ENCODE results near the gene RAD18. TPM values are rescaled to one million over a fixed set of nuclear protein-coding genes. Genes with fewer than 3 reads are reported as not detected.

Gene RAD18
- total RNA-seq, 1 experiment from 2014 or later: 25.8 TPM

GRCh38 chr3:8841472-8841871, 121.8 kb downstream of the RAD18 start:
- H3K27me3 Mint-ChIP-seq (ENCODE audit: unreplicated experiment): no peaks in the 10 kb centered on the region
- intact Hi-C loops (cut with micrococcal nuclease; ENCODE audit: unreplicated experiment): no loop called here

DNA sequence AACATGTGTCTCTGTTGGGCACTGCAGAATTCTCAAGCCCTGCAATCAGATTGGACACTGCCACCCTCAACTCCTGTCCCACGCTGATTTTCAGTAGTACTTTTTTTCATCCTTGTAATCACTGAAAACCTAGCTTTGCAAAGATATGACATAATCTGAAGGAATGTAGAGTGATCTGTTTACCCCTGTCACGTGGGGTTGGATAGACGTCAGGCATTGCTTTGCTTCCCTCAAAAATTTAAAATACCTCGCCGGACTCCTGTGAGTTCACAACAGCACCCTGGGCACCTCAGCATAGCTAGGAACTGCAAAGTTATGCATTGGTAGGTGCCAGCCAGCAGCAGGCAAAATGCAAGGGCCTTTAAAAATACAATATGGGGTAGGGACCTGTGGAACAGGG, 122.7 kb downstream of the RAD18 start:
- Mint-ChIP-seq H3K4me3 (ENCODE audit: low read depth, unreplicated experiment) (no peak overlapping the region), H3K36me3 (ENCODE audit: insufficient read depth, unreplicated experiment) (no peaks in the 10 kb centered on the region), H3K9me3 (ENCODE audit: low read depth, unreplicated experiment) (no peaks in the 10 kb centered on the region), H3K27ac (ENCODE audit: unreplicated experiment) (no peak overlapping the region), H3K4me1 (ENCODE audit: low read depth, unreplicated experiment) (no peaks in the 10 kb centered on the region), H3K27me3 (ENCODE audit: unreplicated experiment) (no peaks in the 10 kb centered on the region)
- CTCF ChIA-PET: no interaction called here
- intact Hi-C loops (cut with micrococcal nuclease; ENCODE audit: unreplicated experiment): no loop called here
- DNase-seq: no peak
- TF ChIP-seq CTCF (IDR thresholded peaks at IDR 0.05; ENCODE audit: unreplicated experiment): no peak
- no TSS peak for BruUV-seq (replicated peaks)

More at GRCh38 chr3:8841472-8841871, 121.8 kb downstream of the RAD18 start:
- no peak for DNase-seq
- Mint-ChIP-seq H3K36me3 (ENCODE audit: insufficient read depth, unreplicated experiment) (no peaks in the 10 kb centered on the region), H3K4me1 (ENCODE audit: low read depth, unreplicated experiment) (no peaks in the 10 kb centered on the region), H3K9me3 (ENCODE audit: low read depth, unreplicated experiment) (no peaks in the 10 kb centered on the region), H3K4me3 (ENCODE audit: low read depth, unreplicated experiment) (no peak overlapping the region), H3K27ac (ENCODE audit: unreplicated experiment) (no peak overlapping the region)
- no TSS peak for BruUV-seq (replicated peaks)
- CTCF ChIA-PET: interaction anchor here (0.6 kb wide), 1 partner anchor 32 kb away, joined by 3 read pairs; no protein-coding TSS in a partner anchor
- TF ChIP-seq CTCF (IDR thresholded peaks at IDR 0.05; ENCODE audit: unreplicated experiment): no peak

- Mint-ChIP-seq H3K4me1 (ENCODE audit: low read depth, unreplicated experiment) (no peaks in the 10 kb centered on the region), H3K9me3 (ENCODE audit: low read depth, unreplicated experiment) (no peaks in the 10 kb centered on the region), H3K36me3 (ENCODE audit: insufficient read depth, unreplicated experiment) (no peaks in the 10 kb centered on the region), H3K27ac (ENCODE audit: unreplicated experiment) (no peak overlapping the region), H3K27me3 (ENCODE audit: unreplicated experiment) (no peaks in the 10 kb centered on the region), H3K4me3 (ENCODE audit: low read depth, unreplicated experiment) (no peak overlapping the region)
- no peak for TF ChIP-seq CTCF (IDR thresholded peaks at IDR 0.05; ENCODE audit: unreplicated experiment)
- intact Hi-C loops (cut with micrococcal nuclease; ENCODE audit: unreplicated experiment): no loop called here
- no TSS peak for BruUV-seq (replicated peaks)
- CTCF ChIA-PET: interaction anchor here (0.6 kb wide), 1 partner anchor 10 kb away, joined by 5 read pairs; no protein-coding TSS in a partner anchor
- DNase-seq: no peak
Measured at GRCh38 chr3:8839607-8840325, 123.5 kb downstream of the RAD18 start.

DNA sequence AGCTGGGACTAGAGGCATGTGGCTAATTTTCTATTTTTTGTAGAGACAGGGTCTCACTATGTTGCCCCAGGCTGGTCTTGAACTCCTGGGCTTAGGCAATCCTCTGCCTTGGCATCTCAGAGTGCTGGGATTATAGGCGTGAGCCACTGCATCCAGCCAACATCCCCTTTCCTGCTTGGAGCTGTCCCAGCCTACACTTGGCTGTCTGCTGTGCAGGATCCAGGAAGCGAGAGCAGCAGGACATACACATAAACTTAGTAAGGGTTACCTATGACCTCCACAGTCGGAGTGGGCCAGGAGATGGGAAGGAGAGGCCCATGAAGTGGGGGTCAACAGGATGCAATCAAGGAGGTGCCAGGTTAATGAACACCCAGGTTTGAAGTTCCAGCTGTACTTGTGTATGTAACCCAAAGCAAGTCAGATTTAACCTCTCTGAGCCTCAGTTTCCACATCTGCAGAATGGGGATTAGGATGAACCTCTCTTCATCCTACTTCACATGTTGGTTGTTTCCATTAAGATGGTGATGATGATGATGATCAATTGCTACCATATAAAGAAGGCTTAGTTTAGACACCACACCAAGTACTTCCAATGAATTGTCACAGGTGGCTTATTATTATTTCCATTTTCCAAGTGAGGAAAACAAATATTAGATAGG, 124.4 kb downstream of the RAD18 start:
- H3K27ac Mint-ChIP-seq (ENCODE audit: unreplicated experiment): no peak overlapping the region
- no peaks in the 10 kb centered on the region for H3K4me1 Mint-ChIP-seq (ENCODE audit: low read depth, unreplicated experiment)
- intact Hi-C loops (cut with micrococcal nuclease; ENCODE audit: unreplicated experiment): no loop called here
- H3K36me3 Mint-ChIP-seq (ENCODE audit: insufficient read depth, unreplicated experiment): no peaks in the 10 kb centered on the region
- CTCF ChIA-PET: no interaction called here
- no peaks in the 10 kb centered on the region for H3K9me3 Mint-ChIP-seq (ENCODE audit: low read depth, unreplicated experiment)
- BruUV-seq (replicated peaks): no TSS peak
- H3K4me3 Mint-ChIP-seq (ENCODE audit: low read depth, unreplicated experiment): no peak overlapping the region
- DNase-seq: no peak
- no peak for TF ChIP-seq CTCF (IDR thresholded peaks at IDR 0.05; ENCODE audit: unreplicated experiment)
- H3K27me3 Mint-ChIP-seq (ENCODE audit: unreplicated experiment): no peaks in the 10 kb centered on the region
